Globus pallidus (tissue), 1 donor: ENCODE measurements around the gene APRT.
"Not testable (repeated sequence)": the region's sequence is repeated elsewhere in the genome, so short reads cannot be mapped to it uniquely, and the experiment has no call there.

ENCODE experiments used
- DNase-seq: peaks from one replicate; pipeline ENCODE4 v3.0.0-alpha.2; 2015; ENCODE audit warnings: low spot score

APRT gene

DNA sequence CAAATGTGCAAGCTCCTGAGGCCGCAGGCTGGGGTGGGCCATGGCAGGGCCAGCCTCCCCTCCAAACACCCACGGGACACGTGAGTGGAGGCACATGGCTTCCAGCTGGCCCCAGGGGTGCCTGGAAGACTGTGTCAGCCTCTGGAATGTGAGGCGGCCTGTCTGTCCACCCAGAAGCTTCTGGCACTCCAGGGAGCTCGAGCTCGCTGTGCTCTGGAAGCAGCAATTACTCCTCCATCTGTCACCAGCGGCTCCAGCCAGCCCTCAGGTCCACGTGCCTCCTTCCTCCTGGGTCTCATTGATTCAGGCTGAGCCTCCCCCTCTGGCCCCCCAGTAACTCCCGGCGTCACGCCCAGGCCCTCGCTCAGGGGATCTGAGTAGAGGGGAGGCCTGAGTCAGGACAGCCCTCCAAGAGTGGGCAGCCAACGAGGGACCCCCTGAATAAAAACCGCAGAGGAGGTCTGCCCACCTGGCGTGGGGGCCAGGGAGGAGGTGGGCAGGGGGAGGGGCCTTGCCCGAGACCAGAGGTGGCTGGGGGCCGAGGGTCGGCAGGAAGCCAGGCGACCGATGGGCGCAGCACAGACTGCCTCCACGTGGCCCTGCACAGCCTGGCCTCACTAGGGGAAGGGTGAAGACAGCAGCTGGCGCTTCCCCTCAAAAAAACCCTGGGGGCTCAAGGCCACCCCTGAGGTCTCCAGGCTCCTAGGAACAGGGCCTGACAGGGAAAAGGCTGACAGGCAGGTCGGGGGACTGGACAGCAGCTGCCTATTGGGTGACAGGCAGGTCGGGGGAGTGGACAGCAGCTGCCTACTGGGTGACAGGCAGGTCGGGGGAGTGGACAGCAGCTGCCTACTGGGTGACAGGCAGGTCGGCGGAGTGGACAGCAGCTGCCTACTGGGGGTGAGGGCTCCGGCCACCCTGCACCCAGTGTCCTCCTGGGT, 38.6 kb downstream of the APRT start:
- DNase-seq, result peak; percentile 32

DNA sequence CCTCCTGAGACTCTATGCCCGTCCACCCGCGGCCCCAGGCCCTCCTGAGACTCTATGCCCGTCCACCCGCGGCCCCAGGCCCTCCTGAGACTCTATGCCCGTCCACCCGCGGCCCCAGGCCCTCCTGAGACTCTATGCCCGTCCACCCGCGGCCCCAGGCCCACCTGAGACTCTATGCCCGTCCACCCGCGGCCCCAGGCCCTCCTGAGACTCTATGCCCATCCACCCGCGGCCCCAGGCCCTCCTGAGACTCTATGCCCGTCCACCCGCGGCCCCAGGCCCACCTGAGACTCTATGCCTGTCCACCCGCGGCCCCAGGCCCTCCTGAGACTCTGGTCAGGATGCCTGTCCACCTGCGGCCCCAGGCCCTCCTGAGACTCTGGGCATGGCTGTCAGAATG, 39.9 kb downstream of the APRT start:
- not testable (repeated sequence) for DNase-seq

DNA sequence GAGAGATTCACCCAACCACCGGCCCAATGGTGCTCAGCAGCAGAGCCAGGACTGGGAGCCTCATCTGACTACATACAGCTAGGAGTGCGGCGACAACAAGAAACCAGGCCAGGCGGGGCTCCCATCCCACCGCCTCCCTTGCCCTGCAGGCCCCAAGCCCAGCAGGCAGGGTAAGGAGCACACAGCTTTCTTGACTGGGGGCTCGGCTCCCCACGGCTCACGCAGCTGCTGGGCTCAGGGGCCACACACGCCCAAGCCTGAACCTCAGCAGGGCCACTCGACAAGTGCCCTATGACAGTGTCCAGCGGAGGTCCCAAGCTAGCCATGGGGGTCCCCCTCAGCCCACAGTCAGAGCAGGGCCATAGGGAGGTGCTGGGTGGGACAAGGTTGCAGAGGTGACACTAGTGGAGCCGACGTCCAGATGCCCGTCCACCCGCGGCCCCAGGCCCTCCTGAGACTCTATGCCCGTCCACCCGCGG, 40.4 kb downstream of the APRT start:
- DNase-seq, result no peak

DNA sequence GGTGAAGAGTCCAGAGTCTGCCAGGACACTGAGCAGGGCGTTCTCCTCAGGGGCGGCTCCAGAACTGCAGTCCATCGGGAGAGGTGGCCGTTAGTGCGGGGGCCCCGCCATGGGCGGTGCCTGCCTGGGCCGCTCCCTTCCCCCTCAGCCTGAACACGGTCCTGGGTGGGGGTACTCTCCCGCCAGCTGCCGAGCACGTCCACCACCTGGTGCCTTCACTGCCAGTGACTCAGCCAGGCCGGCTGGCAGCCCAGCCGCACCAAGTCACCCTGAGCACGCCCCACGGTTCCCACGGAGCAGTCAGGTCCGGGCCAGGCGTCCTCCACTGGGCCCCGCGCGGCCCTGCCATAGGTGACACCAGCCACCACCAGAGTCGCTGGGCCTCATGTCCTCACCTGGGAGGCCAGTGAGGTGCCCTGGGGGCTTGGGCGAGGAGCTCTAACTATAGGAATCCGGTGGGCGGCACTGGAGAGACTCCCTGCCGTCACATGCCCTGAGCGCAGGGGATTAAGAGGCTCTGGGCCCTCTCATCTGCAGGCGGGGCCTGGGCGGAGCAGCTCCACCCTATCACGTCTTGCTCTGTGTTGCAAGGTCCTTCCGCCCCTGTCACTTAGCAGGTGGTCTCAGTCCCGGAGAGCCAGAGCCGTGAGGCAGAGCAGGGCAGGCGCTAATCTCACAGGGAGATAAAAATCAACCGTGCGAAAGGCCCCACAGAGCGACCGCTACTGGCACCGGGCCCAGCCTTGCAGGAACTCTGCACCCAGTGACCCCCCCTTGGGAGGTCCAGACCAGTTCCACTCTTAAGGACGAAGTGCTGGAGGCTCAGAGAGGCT, 41.1 kb downstream of the APRT start:
- no peak for DNase-seq

DNA sequence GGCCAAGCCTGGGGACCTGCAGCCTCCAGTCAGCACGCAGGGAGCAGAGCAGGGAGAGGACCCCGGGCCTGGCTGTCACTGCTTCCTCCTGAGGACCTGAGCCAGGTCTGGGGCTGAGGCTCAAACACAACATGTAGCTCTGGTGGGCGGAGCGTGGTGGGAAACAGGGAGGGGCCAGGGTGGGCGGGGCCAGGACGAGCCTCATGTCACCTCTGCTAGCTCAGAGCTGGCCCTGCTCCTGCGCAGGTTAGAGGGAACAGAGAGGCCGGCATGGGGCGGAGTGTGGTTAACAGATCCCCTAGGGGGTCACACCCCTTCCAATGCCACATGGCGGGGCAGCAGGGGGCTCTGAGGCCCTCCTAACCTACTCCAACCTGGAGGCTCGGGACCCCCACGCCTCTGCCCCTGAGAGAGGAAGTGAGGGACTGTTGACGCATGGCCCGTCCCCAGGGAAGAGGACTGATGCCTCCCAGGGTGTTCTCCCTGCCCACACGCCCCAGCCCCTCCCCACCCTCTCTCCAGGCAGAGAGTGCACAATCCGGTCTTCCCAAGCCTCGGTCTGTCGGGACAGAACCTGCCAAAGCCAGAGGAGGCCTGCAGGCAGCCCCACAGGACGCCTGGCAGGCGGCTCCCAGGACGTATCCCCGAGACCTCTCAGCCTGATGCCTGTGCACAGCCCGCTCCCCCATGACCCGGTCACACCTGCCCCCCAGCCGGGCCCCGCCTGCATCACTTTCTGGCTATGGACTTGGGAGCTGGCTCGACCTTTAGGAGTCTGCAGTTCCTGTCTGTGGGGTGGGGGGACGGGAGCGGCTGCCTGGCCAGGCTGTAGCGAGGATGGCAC, 41.9 kb downstream of the APRT start:
- DNase-seq, result no peak

DNA sequence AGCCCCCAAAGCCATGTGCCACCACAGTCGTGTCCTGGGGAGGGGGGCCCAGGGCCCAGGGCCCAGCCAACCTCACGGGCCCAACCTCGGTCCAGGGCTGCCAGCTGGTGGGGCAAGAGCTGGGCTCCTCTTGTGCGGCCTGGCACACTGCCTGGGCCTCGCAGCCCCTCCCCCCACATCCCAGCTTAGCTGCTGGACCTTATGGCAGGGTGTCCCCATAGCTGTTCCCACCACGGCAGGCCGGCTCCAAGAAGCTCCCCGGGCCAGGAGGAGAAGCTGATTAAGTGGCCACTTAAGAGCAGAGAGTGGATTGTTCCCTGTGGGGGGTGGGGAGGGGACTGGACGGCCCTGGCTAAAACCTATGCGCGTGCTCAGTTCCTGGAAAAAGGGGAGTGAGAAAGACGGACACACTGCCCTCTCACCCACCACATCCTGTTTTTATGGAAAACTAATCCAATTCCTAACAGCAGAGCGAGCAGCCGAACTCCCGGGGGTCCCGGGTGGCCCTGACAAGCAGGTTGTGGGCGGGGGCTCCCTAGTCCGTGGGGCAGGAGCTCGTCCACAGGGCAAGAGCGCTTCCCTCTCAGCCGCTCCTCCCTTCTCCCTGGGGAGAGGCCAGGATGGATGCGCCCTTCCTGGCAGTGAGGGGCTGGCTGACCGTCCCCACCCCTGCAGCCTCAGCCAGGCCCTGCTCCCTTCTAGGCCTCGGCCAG, 43.5 kb downstream of the APRT start:
- peak; percentile 38 for DNase-seq

DNA sequence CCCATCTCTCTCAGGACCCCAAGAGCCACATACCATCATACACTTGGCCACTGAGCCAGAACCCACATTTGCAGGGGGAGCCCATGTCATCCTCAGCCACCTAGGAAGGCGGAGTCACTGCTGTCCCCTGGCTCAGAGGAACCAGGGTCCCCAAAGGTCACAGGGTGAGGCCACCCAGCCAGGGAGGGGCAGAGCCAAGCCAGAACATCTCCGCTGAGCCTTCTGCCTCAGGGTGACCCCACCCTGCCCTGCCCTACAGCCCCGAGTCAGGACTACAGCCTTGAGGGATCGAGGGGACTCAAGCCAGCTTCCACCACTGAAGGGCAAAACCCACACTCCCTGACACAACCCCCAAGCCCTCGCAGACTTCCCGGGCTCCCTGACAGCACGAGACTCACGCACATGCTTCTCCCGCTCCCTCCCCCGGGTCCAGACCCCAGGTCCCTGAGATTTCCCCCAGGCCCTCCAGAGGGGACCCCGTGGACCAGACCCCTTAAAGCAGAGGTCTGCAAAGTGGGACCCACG, 44.1 kb downstream of the APRT start:
- no peak for DNase-seq

DNA sequence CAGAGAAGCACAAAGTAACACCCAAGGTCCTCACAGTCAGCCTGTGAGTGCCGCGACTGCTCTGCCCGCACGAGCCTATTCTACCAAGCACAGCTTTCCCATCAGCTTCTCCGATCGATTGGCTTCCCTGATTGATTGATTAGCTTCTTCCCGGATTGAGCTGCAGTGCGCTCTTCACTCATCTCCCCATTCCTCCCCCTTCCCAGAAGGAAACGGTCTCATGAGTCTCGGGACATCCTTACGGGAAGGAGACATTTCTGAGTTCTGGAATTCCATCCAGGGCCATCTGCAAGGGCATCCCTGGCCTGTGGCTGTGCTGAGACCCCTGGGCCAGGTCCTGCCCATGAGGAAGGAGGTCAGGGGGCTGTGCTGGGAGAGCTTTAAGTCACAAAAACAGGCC, 44.8 kb downstream of the APRT start:
- no peak for DNase-seq

DNA sequence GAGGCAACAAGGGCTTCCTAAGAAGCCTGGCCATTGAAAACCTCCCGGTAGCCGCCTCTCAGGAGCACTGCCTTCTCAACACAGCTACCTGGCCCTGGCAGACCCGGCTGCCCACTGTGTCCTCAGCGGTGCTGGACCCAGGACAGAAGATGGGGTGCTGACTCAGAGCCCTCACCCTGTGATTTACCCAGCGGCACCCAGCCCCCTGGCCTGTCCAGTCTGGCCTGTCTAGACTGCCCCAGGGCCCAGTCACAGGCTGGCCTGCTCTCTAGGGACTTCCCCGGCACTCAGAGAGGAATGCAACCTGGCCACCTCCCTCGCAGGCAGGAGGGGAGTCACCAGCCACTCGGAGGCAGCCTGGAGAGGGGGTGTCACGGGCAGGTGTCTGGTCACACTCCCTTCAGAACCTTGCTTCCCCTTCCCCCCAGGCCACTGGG, 46.8 kb downstream of the APRT start:
- DNase-seq, result no peak

DNA sequence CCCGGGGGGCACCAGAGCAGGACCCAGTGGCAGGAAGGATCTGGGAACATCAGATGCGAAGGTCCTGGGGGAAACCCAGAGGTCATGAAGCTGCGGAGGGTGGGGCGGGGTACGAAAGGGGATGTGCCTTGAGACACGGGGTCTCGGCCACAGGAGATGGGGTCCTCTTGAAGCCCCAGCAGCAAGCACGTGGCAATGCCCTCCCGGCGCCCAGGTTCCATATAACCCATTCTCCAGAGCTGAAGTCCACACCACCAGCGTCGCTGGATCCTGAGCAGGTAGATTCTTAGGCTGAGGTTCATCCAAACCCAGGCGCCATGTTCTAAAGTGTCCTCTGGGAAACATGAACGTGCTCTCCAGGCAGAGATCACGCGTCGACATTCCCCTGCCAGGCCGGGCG, 47.6 kb downstream of the APRT start:
- DNase-seq, result no peak

DNA sequence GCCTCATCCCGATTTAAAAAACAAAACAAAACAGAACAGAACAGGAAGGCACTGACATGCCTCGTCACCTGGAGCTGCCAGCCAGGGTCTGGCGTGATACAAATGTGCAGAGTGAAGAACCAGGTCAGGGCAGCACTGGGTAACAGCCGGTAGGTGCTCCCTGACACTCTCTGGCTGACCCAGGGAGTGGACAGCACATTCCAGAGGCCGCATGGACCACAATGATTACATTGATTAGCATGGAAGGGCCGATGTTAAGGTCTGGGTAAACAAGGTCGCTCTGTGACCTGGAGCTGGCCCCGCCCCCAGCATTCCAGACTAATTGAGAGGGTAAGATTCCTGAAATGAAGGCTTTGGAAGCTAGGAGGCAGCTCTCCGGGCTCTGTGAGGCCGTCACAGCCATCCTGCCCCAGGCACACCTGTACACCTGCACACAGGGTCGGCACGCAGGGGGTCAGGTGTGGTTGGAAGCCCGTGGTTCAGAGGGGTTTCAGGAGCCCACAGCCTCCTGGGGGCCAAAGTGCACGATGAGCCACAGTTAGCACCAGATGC, 48.1 kb downstream of the APRT start:
- DNase-seq, result no peak

DNA sequence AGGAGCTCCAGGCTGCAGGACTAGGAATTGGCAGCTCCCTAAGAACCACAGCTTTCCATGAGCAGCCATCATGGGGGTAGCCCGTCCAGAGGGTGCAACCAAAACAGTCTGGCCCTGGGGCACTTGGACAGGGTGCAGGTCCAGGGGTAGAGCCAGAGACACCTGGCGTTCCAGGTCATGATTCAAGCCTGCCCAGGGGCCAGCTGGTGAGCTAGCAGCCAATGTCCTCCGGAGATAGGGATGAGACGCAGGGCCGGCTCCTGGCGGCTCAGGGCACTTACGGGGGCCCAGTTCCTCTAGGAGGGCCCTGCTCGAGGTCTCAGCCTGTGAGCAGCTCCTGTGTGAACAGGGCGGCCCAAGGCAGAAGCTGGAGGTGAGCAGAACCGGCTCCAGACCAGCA, 48.8 kb downstream of the APRT start:
- no peak for DNase-seq

DNA sequence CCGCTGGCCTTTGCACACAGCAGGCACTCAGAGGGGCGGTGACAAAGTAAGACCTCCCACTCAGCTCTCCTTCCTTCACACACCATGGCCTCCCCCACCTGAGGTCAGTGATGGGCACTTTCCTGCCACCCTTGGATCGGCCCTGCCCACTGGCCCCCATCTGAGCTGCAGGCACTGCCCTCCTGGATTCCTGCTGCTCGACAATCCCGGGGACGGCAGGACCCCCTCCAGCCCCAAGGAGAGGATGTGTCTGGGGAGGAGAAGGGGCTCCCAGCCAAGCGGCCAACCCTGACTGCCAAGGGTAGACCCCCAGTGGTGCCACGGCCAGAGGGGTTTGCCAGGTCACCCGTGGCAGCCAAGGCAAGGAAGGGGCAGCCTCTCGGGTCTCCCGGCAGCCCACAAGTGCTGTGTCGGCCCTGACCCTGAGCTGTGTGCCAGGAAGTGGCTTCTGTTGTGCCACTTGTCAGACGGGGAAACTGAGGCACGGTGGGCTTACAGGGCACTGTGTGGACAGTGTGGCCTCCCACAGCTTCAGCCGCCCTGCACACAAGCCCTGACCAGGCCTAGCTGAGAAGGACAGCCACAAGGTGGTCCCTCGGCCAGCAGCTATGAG, 49.4 kb downstream of the APRT start:
- DNase-seq, result no peak

DNA sequence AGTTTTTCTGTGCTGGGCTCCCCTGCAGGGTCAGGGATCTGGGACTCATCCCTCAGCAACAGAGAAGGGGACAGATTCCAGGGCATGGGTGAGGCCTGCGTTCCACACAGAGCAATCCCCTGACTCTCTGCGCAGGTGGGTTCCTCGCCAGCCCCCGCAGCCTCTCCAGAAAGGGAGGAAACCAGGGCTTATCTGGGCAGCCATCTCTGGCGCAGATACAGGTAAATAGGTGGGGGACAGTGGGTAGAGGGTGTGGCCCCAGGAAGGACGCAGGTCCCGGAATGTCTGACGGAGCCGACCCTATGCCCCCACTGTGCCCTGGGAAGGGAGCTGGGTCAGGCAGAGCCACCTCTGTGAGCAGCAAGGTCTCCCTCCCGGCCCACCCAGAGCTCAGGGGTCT, 49.9 kb downstream of the APRT start:
- no peak for DNase-seq

DNA sequence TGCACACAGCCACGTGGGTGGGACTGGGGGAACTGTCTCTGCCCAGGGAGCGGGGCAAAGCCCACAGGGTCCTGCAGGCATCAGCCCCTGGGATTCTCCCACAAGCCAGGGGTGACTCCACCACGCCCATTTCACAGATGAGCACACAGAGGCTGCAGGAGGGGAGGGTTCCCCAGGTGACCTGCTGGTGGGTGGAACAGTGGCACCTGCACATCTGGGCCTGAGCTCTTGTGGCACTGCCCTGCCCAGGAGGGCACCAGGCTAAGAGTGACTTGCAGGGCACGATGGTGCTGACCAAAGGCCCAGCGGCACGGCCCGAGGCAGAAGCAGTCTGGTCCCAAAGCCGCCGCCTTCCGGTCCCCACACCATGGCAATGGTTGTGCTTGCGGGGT, 50.6 kb downstream of the APRT start:
- DNase-seq, result no peak

DNA sequence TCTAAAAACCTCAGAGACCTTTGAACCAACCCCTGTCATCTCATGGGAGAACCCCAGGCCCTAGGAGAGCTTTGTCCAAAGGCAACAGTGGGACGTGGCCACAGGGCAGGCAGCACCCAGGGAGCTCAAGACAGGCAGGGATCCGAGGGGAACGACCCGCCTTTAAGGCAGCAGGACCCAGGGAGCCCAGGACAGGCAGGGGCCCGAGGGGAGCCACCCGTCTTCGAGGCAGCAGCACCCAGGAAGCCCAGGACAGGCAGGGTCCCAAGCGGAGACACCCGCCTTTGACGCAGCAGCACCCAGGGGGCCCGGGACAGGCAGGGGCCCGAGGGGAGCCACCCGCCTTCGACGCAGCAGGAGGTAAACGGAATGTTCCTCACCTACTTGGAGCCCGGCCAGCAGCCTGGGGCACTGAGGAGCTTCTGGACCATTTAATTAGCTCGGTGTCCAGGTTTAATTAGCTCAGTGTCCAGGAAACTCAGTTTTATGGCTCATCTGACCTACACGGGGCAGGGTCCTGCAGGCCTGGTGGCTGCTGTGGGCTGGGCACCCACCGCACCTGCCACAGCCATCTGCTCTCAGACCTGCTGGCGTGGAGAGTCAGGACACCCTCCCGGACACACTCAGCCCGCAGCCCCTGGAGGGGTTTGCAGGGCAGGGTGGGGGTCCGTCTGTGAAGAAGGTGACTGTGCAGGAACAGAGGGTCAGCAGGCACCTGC, 51.1 kb downstream of the APRT start:
- DNase-seq, result no peak

DNA sequence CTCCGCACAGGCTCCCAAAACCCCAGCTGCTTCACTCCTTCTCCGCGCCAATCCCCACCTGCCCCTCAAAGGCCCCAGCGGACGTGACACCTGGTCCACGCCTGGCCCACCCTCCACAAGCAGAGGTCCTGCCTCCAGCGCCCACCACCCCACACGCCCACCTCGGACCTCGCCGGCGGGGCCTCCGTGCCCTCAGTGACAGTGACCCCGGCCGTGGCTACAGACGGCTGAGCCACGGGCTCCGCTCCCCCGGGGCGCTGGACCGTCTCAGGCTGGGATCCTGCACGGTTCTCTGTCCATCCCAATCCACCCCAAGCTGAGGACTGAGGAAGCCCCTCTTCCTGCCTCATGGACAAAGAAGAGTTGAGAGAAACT, 51.8 kb downstream of the APRT start:
- no peak for DNase-seq
